Measurements from ENCODE around the gene PRUNE2.
"Not testable (repeated sequence)": the region's sequence is repeated elsewhere in the genome, so short reads cannot be mapped to it uniquely, and the experiment has no call there.

PRUNE2 gene

GRCh38 chr9:76793784-76794431 is 112.0 kb downstream of the PRUNE2 start:
- DNase-seq: no peak

- DNase-seq: no peak
Observed at GRCh38 chr9:76789840-76790239, 116.1 kb downstream of the PRUNE2 start.

GRCh38 chr9:76787677-76788076 is 118.2 kb downstream of the PRUNE2 start:
- no peak for DNase-seq

- no peak for DNase-seq
Observed at GRCh38 chr9:76785501-76785900, 120.4 kb downstream of the PRUNE2 start.

GRCh38 chr9:76784881-76785280 is 121.0 kb downstream of the PRUNE2 start:
- DNase-seq: no peak

- peak; percentile 17 for DNase-seq
Observed at GRCh38 chr9:76772686-76773445, 133.0 kb downstream of the PRUNE2 start.

- DNase-seq: no peak
Observed at GRCh38 chr9:76766126-76766525, 139.8 kb downstream of the PRUNE2 start.

- no peak for DNase-seq
Observed at GRCh38 chr9:76764138-76764537, 141.8 kb downstream of the PRUNE2 start, which contains the start of gene PCA3. PCA3 (plus strand) TSS chr9:76764438.

GRCh38 chr9:76761448-76761847 is 144.5 kb downstream of the PRUNE2 start:
- peak; percentile 3 for DNase-seq

- DNase-seq: no peak
Observed at GRCh38 chr9:76759732-76760131, 146.2 kb downstream of the PRUNE2 start.

- DNase-seq: peak; percentile 10
Observed at GRCh38 chr9:76758476-76758875, 147.4 kb downstream of the PRUNE2 start.

- DNase-seq: no peak
Observed at GRCh38 chr9:76756941-76757673, 148.8 kb downstream of the PRUNE2 start.

GRCh38 chr9:76756268-76756640 is 149.7 kb downstream of the PRUNE2 start:
- peak; percentile 44 for DNase-seq

GRCh38 chr9:76751001-76751400 is 154.9 kb downstream of the PRUNE2 start:
- DNase-seq: no peak

GRCh38 chr9:76744336-76744735 is 161.6 kb downstream of the PRUNE2 start:
- DNase-seq: no peak

- DNase-seq: no peak
Observed at GRCh38 chr9:76743931-76744330, 162.0 kb downstream of the PRUNE2 start.

GRCh38 chr9:76742890-76743289 is 163.0 kb downstream of the PRUNE2 start:
- not testable (repeated sequence) for DNase-seq

- DNase-seq: no peak
Observed at GRCh38 chr9:76741524-76741923, 164.4 kb downstream of the PRUNE2 start.

- no peak for DNase-seq
Observed at GRCh38 chr9:76738402-76738801, 167.5 kb downstream of the PRUNE2 start.

GRCh38 chr9:76737154-76737902 is 168.6 kb downstream of the PRUNE2 start:
- no peak for DNase-seq

GRCh38 chr9:76734716-76735115 is 171.2 kb downstream of the PRUNE2 start:
- no peak for DNase-seq

- DNase-seq: peak; percentile 65
Observed at GRCh38 chr9:76733096-76733495, 172.8 kb downstream of the PRUNE2 start.

GRCh38 chr9:76732341-76732958 is 173.5 kb downstream of the PRUNE2 start:
- DNase-seq: peak; percentile 92
